OCI-LY1 (cell line): ENCODE data around the gene TAF6L.

ENCODE experiments used
- CTCF ChIP-seq: fragments of 200-600 bp; sonication (generic), shearing (Covaris generic); IDR thresholded peaks from 2 replicates; pipeline ENCODE4 v1.5.1; 2017; ENCODE audit warnings: mild to moderate bottlenecking, antibody characterized with exemption, low read length, moderate library complexity, mixed read lengths
- EZH2 ChIP-seq: fragments of 200-600 bp; sonication (generic), shearing (Covaris generic); IDR thresholded peaks from 2 replicates; pipeline ENCODE4 v1.8.0; 2017; ENCODE audit warnings: borderline replicate concordance, mixed run types, mild to moderate bottlenecking, antibody characterized with exemption, low read length, moderate library complexity, mixed read lengths

- no peak for TF ChIP-seq CTCF
- no peak for TF ChIP-seq EZH2
These were observed 45.4 kb downstream of the TAF6L start for GRCh38 chr11:62816557-62816956.
